ENCODE measurements around the gene HNRNPCL1. TPM values are rescaled to one million over a fixed set of nuclear protein-coding genes. Genes with fewer than 3 reads are reported as not detected.

HNRNPCL1 gene
- not detected in 2 replicates for total RNA-seq (ENCODE audit: low replicate concordance)

GRCh38 chr1:12848620-12849019 is at the start of gene HNRNPCL1:
Gene HNRNPCL1, minus strand, starts transcription at chr1:12848720. Its CDS starts 431 bp downstream, at chr1:12848289.

GRCh38 chr1:12898170-12898569 is 49.6 kb upstream of the HNRNPCL1 start, which contains the start of gene PRAMEF10:
Gene PRAMEF10, minus strand, starts transcription at chr1:12898270. Its CDS starts 2,423 bp downstream, at chr1:12895847.

GRCh38 chr1:12886101-12886500 is 37.6 kb upstream of the HNRNPCL1 start, which contains the start of gene PRAMEF4:
Gene PRAMEF4, minus strand, starts transcription at chr1:12886201. Its CDS starts 2,807 bp downstream, at chr1:12883394.

GRCh38 chr1:12856786-12857185 is 8.3 kb upstream of the HNRNPCL1 start, which contains the start of gene PRAMEF2:
Gene PRAMEF2, plus strand, starts transcription at chr1:12857086. Its CDS starts 1,924 bp downstream, at chr1:12859010.

DNA sequence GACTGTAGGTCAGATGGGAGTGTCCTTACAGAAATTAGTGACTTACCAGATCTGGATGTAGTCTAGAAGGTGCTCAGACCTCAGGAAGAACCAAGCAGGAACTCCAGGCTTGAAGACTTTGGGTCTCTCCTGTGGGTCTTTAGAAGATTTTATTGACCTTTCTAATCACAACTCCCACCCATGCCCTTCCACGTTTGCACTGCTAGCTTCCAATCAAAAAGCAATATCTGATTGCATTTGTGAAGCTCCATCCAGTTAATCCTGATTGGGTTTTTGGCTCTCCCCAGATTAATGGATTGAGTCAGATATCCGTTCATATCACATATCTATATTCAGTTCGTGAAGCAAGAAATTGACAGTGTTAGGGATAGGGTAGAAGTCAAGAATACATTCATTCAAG is 17.2 kb downstream of the HNRNPCL1 start, which contains the start of gene PRAMEF11:
Gene PRAMEF11 (minus strand): TSS at position 101 of the 400 bp plus-strand sequence. CDS start 2,621 bp downstream, outside the sequence.

Other genes starting within 250 kb of the HNRNPCL1 start
- 31.7 and 446 TPM in 2 replicates for gene DHRS3, start 230.5 kb downstream of the HNRNPCL1 start, total RNA-seq (ENCODE audit: low replicate concordance)
- not detected in 2 replicates for gene AADACL4, start 204.6 kb downstream of the HNRNPCL1 start, total RNA-seq (ENCODE audit: low replicate concordance)
- not detected in 2 replicates for gene AADACL3, start 132.6 kb downstream of the HNRNPCL1 start, total RNA-seq (ENCODE audit: low replicate concordance)
- not detected in 2 replicates for gene CFAP107, start 102.5 kb downstream of the HNRNPCL1 start, total RNA-seq (ENCODE audit: low replicate concordance)
- gene PRAMEF12, start 75.0 kb downstream of the HNRNPCL1 start, total RNA-seq (ENCODE audit: low replicate concordance), result not detected in 2 replicates
- gene PRAMEF1, start 57.3 kb downstream of the HNRNPCL1 start, total RNA-seq (ENCODE audit: low replicate concordance), result not detected in 2 replicates
- not detected in 2 replicates for gene PRAMEF11, start 17.3 kb downstream of the HNRNPCL1 start, total RNA-seq (ENCODE audit: low replicate concordance)
- not detected in 2 replicates for gene PRAMEF2, start 8.4 kb upstream of the HNRNPCL1 start, total RNA-seq (ENCODE audit: low replicate concordance)
- not detected in 2 replicates for gene PRAMEF4, start 37.5 kb upstream of the HNRNPCL1 start, total RNA-seq (ENCODE audit: low replicate concordance)
- not detected in 2 replicates for gene PRAMEF10, start 49.5 kb upstream of the HNRNPCL1 start, total RNA-seq (ENCODE audit: low replicate concordance)
- gene PRAMEF7, start 67.9 kb upstream of the HNRNPCL1 start, total RNA-seq (ENCODE audit: low replicate concordance), result not detected in 2 replicates
- not detected in 2 replicates for gene PRAMEF6, start 98.9 kb upstream of the HNRNPCL1 start, total RNA-seq (ENCODE audit: low replicate concordance)
- gene PRAMEF27, start 207.9 kb upstream of the HNRNPCL1 start, total RNA-seq (ENCODE audit: low replicate concordance), result not detected in 2 replicates
- gene HNRNPCL3, start 212.0 kb upstream of the HNRNPCL1 start, total RNA-seq (ENCODE audit: low replicate concordance), result not detected in 2 replicates
- gene PRAMEF25, start 222.1 kb upstream of the HNRNPCL1 start, total RNA-seq (ENCODE audit: low replicate concordance), result not detected in 2 replicates

All from smooth muscle cell of the coronary artery (primary cell).